Medulla oblongata (tissue), 1 donor: ENCODE data around the gene ZNF648.
"Not testable (repeated sequence)": the region's sequence is repeated elsewhere in the genome, so short reads cannot be mapped to it uniquely, and the experiment has no call there.

ENCODE experiments used
- DNase-seq: peaks from one replicate; pipeline ENCODE4 v3.0.0-alpha.2; 2015; ENCODE audit errors: extremely low spot score

The ZNF648 gene

GRCh38 chr1:182061594-182061993 lies at the start of gene ZNF648:
ZNF648 (minus strand) TSS chr1:182061712; CDS start chr1:182058010, 3,702 bp downstream.
- DNase-seq, result no peak

- no peak for DNase-seq
These were observed 49.1 kb upstream of the ZNF648 start for GRCh38 chr1:182110635-182111034.

- DNase-seq, result no peak
These were observed 48.3 kb upstream of the ZNF648 start for GRCh38 chr1:182109771-182110170.

GRCh38 chr1:182107209-182107608 lies 45.7 kb upstream of the ZNF648 start:
- DNase-seq, result no peak

GRCh38 chr1:182102043-182102416 lies 40.5 kb upstream of the ZNF648 start:
- no peak for DNase-seq

GRCh38 chr1:182101415-182102042 lies 40.0 kb upstream of the ZNF648 start:
- no peak for DNase-seq

GRCh38 chr1:182098301-182098700 lies 36.8 kb upstream of the ZNF648 start:
- no peak for DNase-seq

GRCh38 chr1:182095946-182096345 lies 34.4 kb upstream of the ZNF648 start:
- no peak for DNase-seq

GRCh38 chr1:182094514-182095005 lies 33.0 kb upstream of the ZNF648 start:
- DNase-seq, result not testable (repeated sequence)

- DNase-seq, result no peak
These were observed 32.3 kb upstream of the ZNF648 start for GRCh38 chr1:182093781-182094180.

- DNase-seq, result no peak
These were observed 30.8 kb upstream of the ZNF648 start for GRCh38 chr1:182092336-182092735.

GRCh38 chr1:182091083-182091482 lies 29.6 kb upstream of the ZNF648 start:
- DNase-seq, result no peak

- DNase-seq, result no peak
These were observed 26.3 kb upstream of the ZNF648 start for GRCh38 chr1:182087719-182088350.

- no peak for DNase-seq
These were observed 25.8 kb upstream of the ZNF648 start for GRCh38 chr1:182087304-182087703.

- DNase-seq, result no peak
These were observed 25.1 kb upstream of the ZNF648 start for GRCh38 chr1:182086620-182087019.

GRCh38 chr1:182086136-182086535 lies 24.6 kb upstream of the ZNF648 start:
- no peak for DNase-seq

- no peak for DNase-seq
These were observed 24.2 kb upstream of the ZNF648 start for GRCh38 chr1:182085726-182086125.

- DNase-seq, result peak; percentile 96
These were observed 23.2 kb upstream of the ZNF648 start for GRCh38 chr1:182084487-182085316.

- DNase-seq, result no peak
These were observed 22.5 kb upstream of the ZNF648 start for GRCh38 chr1:182083851-182084486.

- DNase-seq, result peak; percentile 81
These were observed 19.6 kb upstream of the ZNF648 start for GRCh38 chr1:182080955-182081582.

- DNase-seq, result no peak
These were observed 18.5 kb upstream of the ZNF648 start for GRCh38 chr1:182080040-182080439.

GRCh38 chr1:182071924-182072323 lies 10.4 kb upstream of the ZNF648 start:
- DNase-seq, result no peak
